Suprapubic skin (tissue), 4 donors: ENCODE results near the gene NSMCE1. TPM values are rescaled to one million over a fixed set of nuclear protein-coding genes. Genes with fewer than 3 reads are reported as not detected.

Experiments used
- DNase-seq, 2 donors: peaks; one replicate each; pipeline ENCODE4 v3.0.0-alpha.2; 2019; ENCODE audit warnings: low spot score in 2 of 2
- H3K27ac ChIP-seq: fragments of 200-600 bp; sonication (generic); one replicate; pipeline ENCODE4 v1.5.1; 2019
- H3K27me3 ChIP-seq: fragments of 200-600 bp; sonication (generic); one replicate; pipeline ENCODE4 v1.5.1; 2019
- H3K36me3 ChIP-seq: fragments of 200-600 bp; sonication (generic); one replicate; pipeline ENCODE4 v1.5.1; 2019
- H3K4me1 ChIP-seq: fragments of 200-600 bp; sonication (generic); one replicate; pipeline ENCODE4 v1.5.1; 2019
- H3K4me3 ChIP-seq: fragments of 200-600 bp; sonication (generic); one replicate; pipeline ENCODE4 v1.5.1; 2019; ENCODE audit warnings: mild to moderate bottlenecking
- H3K9me3 ChIP-seq: fragments of 200-600 bp; sonication (generic); one replicate; pipeline ENCODE4 v1.5.1; 2019
- EP300 ChIP-seq: sonication (generic); formaldehyde crosslinking; IDR thresholded peaks from one replicate; pipeline ENCODE4 v1.6.1; 2017; ENCODE audit warnings: antibody characterized with exemption
- POLR2A ChIP-seq, 2 donors: fragments of 450-650 bp; IDR thresholded peaks; one replicate each; pipeline ENCODE4 v1.6.1; 2017; ENCODE audit warnings: antibody characterized with exemption in 2 of 2, mild to moderate bottlenecking in 2 of 2, moderate library complexity in 2 of 2
- POLR2AphosphoS5 ChIP-seq, 3 donors: sonication (generic); formaldehyde crosslinking; IDR thresholded peaks; one replicate each; pipeline ENCODE4 v1.6.1; 2017; ENCODE audit warnings: antibody characterized with exemption in 3 of 3
- WGBS: methylation state at CpG from one replicate; pipeline ENCODE4 v1.1.5; 2018; 5-methylcytosine and 5-hydroxymethylcytosine counted together
- total RNA-seq, 4 donors: library from RNA; depleted of rRNA; stranded (reverse); fragments of >200 nt; gene quantifications; one replicate each; pipeline ENCODE4 v1.1.0, GENCODE V29; 2016
- TF ChIP-seq, protein P1 (sequence below), 2 donors: fragments of 200-600 bp in 1 of 2; fragments of 450-650 bp in 1 of 2; sonication (generic) in 1 of 2; IDR thresholded peaks; one replicate each; pipeline ENCODE4 v1.5.1; 2016 to 2019; ENCODE audit warnings: antibody characterized with exemption in 2 of 2, mild to moderate bottlenecking in 1 of 2, moderate library complexity in 1 of 2

The NSMCE1 gene
- total RNA-seq, 4 donors from 2014 or later = 23.0 to 32.2 (median 29.3) TPM

DNA sequence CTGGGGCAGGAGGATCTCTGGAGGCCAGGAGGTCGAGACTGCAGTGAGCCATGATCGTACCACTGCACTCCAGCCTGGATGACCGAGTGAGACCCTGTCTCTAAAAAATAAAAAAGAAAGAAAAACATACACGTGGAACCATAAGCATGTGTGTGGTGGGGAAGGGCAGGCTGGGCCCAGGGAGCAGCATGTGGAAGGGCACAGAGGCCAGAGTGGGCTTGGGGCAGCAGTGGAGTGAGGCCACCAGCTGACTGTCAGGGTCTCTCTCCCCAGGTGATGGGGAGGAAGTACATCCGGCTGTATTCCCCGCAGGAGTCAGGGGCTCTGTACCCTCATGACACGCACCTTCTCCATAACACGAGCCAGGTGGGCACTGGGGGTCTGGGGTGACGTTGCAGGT lies 48.5 kb downstream of the NSMCE1 start:
- no peak for DNase-seq
- peaks cover 6% of the 10 kb centered on the region for H3K4me1 ChIP-seq
- no peak overlapping the region for H3K4me3 ChIP-seq
- WGBS = 89% methylated on average over 9 of the region's 9 CpGs
- H3K36me3 ChIP-seq = peaks cover 15% of the 10 kb centered on the region
- H3K27ac ChIP-seq = no peak overlapping the region
- TF ChIP-seq POLR2A (IDR thresholded peaks at IDR 0.05) (no peak), EP300 (no peak), POLR2AphosphoS5 (IDR thresholded peaks at IDR 0.05) (no peak)
- TF ChIP-seq, protein P1, sequence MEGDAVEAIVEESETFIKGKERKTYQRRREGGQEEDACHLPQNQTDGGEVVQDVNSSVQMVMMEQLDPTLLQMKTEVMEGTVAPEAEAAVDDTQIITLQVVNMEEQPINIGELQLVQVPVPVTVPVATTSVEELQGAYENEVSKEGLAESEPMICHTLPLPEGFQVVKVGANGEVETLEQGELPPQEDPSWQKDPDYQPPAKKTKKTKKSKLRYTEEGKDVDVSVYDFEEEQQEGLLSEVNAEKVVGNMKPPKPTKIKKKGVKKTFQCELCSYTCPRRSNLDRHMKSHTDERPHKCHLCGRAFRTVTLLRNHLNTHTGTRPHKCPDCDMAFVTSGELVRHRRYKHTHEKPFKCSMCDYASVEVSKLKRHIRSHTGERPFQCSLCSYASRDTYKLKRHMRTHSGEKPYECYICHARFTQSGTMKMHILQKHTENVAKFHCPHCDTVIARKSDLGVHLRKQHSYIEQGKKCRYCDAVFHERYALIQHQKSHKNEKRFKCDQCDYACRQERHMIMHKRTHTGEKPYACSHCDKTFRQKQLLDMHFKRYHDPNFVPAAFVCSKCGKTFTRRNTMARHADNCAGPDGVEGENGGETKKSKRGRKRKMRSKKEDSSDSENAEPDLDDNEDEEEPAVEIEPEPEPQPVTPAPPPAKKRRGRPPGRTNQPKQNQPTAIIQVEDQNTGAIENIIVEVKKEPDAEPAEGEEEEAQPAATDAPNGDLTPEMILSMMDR (IDR thresholded peaks at IDR 0.05) = no peak
- H3K9me3 ChIP-seq = no peaks in the 10 kb centered on the region
- H3K27me3 ChIP-seq = no peaks in the 10 kb centered on the region

DNA sequence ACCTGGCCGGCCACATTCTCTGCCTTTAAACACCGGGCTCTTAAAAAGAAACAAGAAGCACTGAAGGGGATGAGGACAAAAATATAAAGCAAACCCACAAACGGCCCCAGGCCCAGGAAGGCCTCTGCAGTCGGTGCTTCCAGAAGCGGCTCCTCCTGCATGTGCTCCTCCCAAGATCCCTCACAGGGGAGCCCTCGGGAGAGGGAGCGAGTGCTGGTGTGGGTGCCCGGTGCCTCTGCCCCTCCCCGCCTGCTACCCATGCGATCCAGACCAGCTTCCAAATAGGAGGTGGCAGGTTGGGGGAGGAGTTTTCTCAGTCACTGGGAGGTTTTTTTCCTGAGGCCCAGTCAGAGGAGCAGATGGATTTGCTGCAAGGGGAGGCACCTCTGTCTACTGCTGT lies 49.4 kb downstream of the NSMCE1 start:
- peaks cover 6% of the 10 kb centered on the region for H3K4me1 ChIP-seq
- H3K9me3 ChIP-seq = no peaks in the 10 kb centered on the region
- H3K27ac ChIP-seq = no peak overlapping the region
- H3K36me3 ChIP-seq = peaks cover 22% of the 10 kb centered on the region
- WGBS = 84% methylated on average over 10 of the region's 10 CpGs
- TF ChIP-seq POLR2AphosphoS5 (IDR thresholded peaks at IDR 0.05) (no peak), POLR2A (IDR thresholded peaks at IDR 0.05) (no peak), EP300 (no peak)
- TF ChIP-seq, protein P1 (IDR thresholded peaks at IDR 0.05) = no peak
- H3K27me3 ChIP-seq = no peaks in the 10 kb centered on the region
- no peak overlapping the region for H3K4me3 ChIP-seq
- no peak for DNase-seq

DNA sequence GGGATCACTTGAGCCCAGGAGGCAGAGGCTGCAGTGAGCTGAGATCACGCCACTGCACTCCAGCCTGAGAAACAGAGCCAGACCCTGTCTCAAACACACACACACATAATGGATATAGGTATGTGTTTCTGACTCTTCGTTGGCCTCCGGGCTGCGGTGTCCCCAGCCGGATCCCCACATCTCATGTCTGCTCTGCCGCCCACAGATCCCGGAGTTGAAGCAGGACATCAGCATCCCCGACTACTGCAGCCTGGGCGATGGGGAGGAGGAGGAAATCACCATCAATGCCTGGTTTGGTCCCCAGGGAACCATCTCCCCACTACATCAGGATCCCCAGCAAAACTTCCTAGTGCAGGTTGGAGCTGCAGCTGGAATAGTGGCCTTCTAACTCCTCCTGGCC lies 49.8 kb downstream of the NSMCE1 start:
- H3K36me3 ChIP-seq = peaks cover 22% of the 10 kb centered on the region
- H3K27me3 ChIP-seq = no peaks in the 10 kb centered on the region
- no peaks in the 10 kb centered on the region for H3K9me3 ChIP-seq
- WGBS = 93% methylated on average over 8 of the region's 9 CpGs
- TF ChIP-seq, protein P1 (IDR thresholded peaks at IDR 0.05) = no peak
- no peak for TF ChIP-seq POLR2AphosphoS5 (IDR thresholded peaks at IDR 0.05)
- no peak for TF ChIP-seq EP300
- TF ChIP-seq POLR2A (IDR thresholded peaks at IDR 0.05) = no peak
- H3K4me3 ChIP-seq = no peak overlapping the region
- no peak overlapping the region for H3K27ac ChIP-seq
- peaks cover 6% of the 10 kb centered on the region for H3K4me1 ChIP-seq
- DNase-seq = no peak

DNA sequence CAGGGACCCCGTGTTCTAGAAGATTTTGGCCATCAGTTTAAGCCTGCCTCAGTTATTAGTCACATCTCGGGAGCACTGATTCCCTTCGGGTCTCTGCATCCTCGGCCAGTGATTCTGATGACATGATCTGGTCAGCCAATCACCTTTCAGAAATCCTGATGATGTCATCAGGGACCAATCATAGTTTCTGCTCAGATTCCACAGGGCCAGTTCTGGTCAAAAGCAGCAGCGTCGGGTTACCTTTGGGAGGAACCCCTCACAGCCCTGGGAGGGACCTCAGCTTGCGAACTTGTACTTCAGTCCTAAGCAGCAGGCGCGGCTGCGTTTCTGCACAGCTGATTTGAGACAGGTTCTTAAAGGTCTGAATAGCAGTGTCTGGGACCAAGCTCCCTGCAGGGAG lies 51.3 kb downstream of the NSMCE1 start:
- TF ChIP-seq POLR2A (IDR thresholded peaks at IDR 0.05) (no peak), EP300 (no peak), POLR2AphosphoS5 (IDR thresholded peaks at IDR 0.05) (no peak)
- TF ChIP-seq, protein P1 (IDR thresholded peaks at IDR 0.05) = no peak
- 85% methylated on average over 9 of the region's 10 CpGs for WGBS
- no peaks in the 10 kb centered on the region for H3K4me1 ChIP-seq
- DNase-seq = no peak
- H3K27ac ChIP-seq = no peak overlapping the region
- H3K36me3 ChIP-seq = peaks cover 22% of the 10 kb centered on the region
- H3K9me3 ChIP-seq = no peaks in the 10 kb centered on the region
- H3K4me3 ChIP-seq = no peak overlapping the region
- H3K27me3 ChIP-seq = no peaks in the 10 kb centered on the region

DNA sequence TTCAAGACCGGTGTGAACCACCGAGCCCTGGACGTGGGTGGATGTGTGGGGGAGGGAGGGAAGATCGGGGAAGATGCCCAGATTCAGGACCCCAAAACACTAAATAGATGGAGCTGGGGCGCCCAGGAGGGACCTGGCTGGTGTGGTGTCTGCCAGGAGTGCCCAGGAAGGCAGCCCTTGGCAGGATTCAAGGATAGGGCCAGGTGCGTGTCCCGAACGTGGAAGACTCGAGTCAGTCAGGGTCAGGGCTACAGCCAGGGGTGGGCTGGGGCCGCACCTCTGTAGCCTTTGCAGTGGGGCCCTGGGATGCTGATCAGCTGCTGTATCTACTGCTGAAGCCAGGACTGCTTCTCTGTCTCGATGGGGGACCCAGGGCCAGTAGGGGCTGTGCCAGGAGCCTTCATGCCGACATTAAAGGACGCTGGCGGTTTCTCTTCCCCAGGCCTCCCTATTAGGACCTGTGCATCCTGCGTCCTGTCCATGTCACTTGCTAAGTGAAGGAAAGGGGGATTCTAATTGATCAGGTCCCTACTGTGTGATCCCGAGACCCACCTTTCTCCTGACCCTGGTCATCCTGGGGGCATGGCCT lies 52.2 kb downstream of the NSMCE1 start:
- H3K4me1 ChIP-seq = no peaks in the 10 kb centered on the region
- TF ChIP-seq POLR2A (IDR thresholded peaks at IDR 0.05) = no peak
- no peak for TF ChIP-seq EP300
- TF ChIP-seq POLR2AphosphoS5 (IDR thresholded peaks at IDR 0.05) = no peak
- TF ChIP-seq, protein P1 (IDR thresholded peaks at IDR 0.05) = no peak

More for the DNA sequence above, 52.2 kb downstream of the NSMCE1 start:
- Histone ChIP-seq H3K36me3 (peaks cover 25% of the 10 kb centered on the region), H3K27me3 (no peaks in the 10 kb centered on the region), H3K9me3 (no peaks in the 10 kb centered on the region), H3K27ac (no peak overlapping the region), H3K4me3 (no peak overlapping the region)
- 89% methylated on average over 16 of the region's 16 CpGs for WGBS
- no peak for DNase-seq
